Epithelial cell of prostate (primary cell): ENCODE measurements around the gene HSPA12B.

Experiments
- DNase-seq: peaks from one replicate; pipeline ENCODE4 v3.0.0-alpha.2; 2011; ENCODE audit warnings: low read depth, low spot score
- H3K27ac ChIP-seq: fragments of 450-650 bp; 2 replicates; pipeline ENCODE4 v1.5.1; 2017; ENCODE audit warnings: mild to moderate bottlenecking

HSPA12B gene

GRCh38 chr20:3760655-3761348 is 28.3 kb downstream of the HSPA12B start:
- H3K27ac ChIP-seq = no peak overlapping the region
- DNase-seq = no peak

GRCh38 chr20:3763671-3764601 is 31.5 kb downstream of the HSPA12B start:
- H3K27ac ChIP-seq = no peak overlapping the region
- DNase-seq = no peak

- H3K27ac ChIP-seq = no peak overlapping the region
- DNase-seq = no peak
These were observed 32.2 kb downstream of the HSPA12B start for GRCh38 chr20:3764659-3765058.

GRCh38 chr20:3765171-3765882 is 32.8 kb downstream of the HSPA12B start:
- H3K27ac ChIP-seq = no peak overlapping the region

GRCh38 chr20:3766422-3767109 is 34.1 kb downstream of the HSPA12B start:
- H3K27ac ChIP-seq = no peak overlapping the region
- no peak for DNase-seq

More at GRCh38 chr20:3765171-3765882, 32.8 kb downstream of the HSPA12B start:
- DNase-seq = no peak

- no peak for DNase-seq
- no peak overlapping the region for H3K27ac ChIP-seq
These were observed 34.6 kb downstream of the HSPA12B start for GRCh38 chr20:3767110-3767426.

GRCh38 chr20:3767427-3768341 is 35.2 kb downstream of the HSPA12B start, which contains the start of gene ADISSP:
TSS of gene ADISSP (minus strand) at chr20:3767753. CDS start at chr20:3760100, 7,653 bp downstream.
- peak; percentile 76 for DNase-seq
- peak within 1 kb of the TSS; percentile 66 for H3K27ac ChIP-seq

GRCh38 chr20:3768342-3769130 is 36.1 kb downstream of the HSPA12B start:
- DNase-seq = no peak
- peak overlapping the region; percentile 66 for H3K27ac ChIP-seq

- no peak for DNase-seq
- H3K27ac ChIP-seq = no peak overlapping the region
These were observed 39.1 kb downstream of the HSPA12B start for GRCh38 chr20:3771552-3772058.

- no peak overlapping the region for H3K27ac ChIP-seq
- no peak for DNase-seq
These were observed 43.1 kb downstream of the HSPA12B start for GRCh38 chr20:3775457-3776108.

GRCh38 chr20:3777381-3777715 is 44.9 kb downstream of the HSPA12B start:
- no peak for DNase-seq
- H3K27ac ChIP-seq = no peak overlapping the region

GRCh38 chr20:3777716-3778629 is 45.5 kb downstream of the HSPA12B start:
- no peak overlapping the region for H3K27ac ChIP-seq
- no peak for DNase-seq

GRCh38 chr20:3778976-3779375 is 46.5 kb downstream of the HSPA12B start:
- no peak for DNase-seq
- no peak overlapping the region for H3K27ac ChIP-seq

GRCh38 chr20:3781153-3781910 is 48.8 kb downstream of the HSPA12B start, which contains the start of gene SPEF1:
TSS of gene SPEF1 (minus strand) at chr20:3781448. CDS start at chr20:3781287, 161 bp downstream.
- H3K27ac ChIP-seq = no peak within 1 kb of the TSS
- no peak for DNase-seq

GRCh38 chr20:3782597-3782996 is 50.1 kb downstream of the HSPA12B start:
- no peak for DNase-seq
- H3K27ac ChIP-seq = no peak overlapping the region

- H3K27ac ChIP-seq = no peak overlapping the region
- DNase-seq = no peak
These were observed 50.6 kb downstream of the HSPA12B start for GRCh38 chr20:3783068-3783489.
